Progenitor cell of endocrine pancreas (in vitro differentiated cells): Measurements from ENCODE around the gene SMPDL3A. TPM values are rescaled to one million over a fixed set of nuclear protein-coding genes. Genes with fewer than 3 reads are reported as not detected.

Experiments
- DNase-seq: peaks from one replicate; pipeline ENCODE4 v3.0.0; 2021; ENCODE audit warnings: low spot score; ENCODE audit not compliant: unreplicated experiment
- H3K27ac Mint-ChIP-seq: 2 replicates; pipeline ENCODE4 v1.8.0; 2021; ENCODE audit warnings: mild to moderate bottlenecking, moderate library complexity, mixed read lengths
- H3K27me3 Mint-ChIP-seq: 2 replicates; pipeline ENCODE4 v1.8.0; 2021; ENCODE audit warnings: mixed read lengths
- H3K36me3 Mint-ChIP-seq: 2 replicates; pipeline ENCODE4 v1.8.0; 2022; ENCODE audit warnings: mixed read lengths; ENCODE audit not compliant: insufficient read depth
- H3K4me1 Mint-ChIP-seq: 2 replicates; pipeline ENCODE4 v1.8.0; 2021; ENCODE audit warnings: low read depth, mixed read lengths
- H3K4me3 Mint-ChIP-seq: 2 replicates; pipeline ENCODE4 v1.8.0; 2021; ENCODE audit warnings: low read depth, mild to moderate bottlenecking, moderate library complexity, mixed read lengths
- H3K9me3 Mint-ChIP-seq: 2 replicates; pipeline ENCODE4 v1.8.0; 2021; ENCODE audit warnings: low read depth, mixed read lengths
- total RNA-seq: library from RNA; stranded (reverse); gene quantifications from 2 replicates; pipeline ENCODE4 v1.2.1, GENCODE V29; 2021
- TF ChIP-seq, protein P1 (sequence below): fragments of 200-600 bp; sonication (generic); IDR thresholded peaks from one replicate; pipeline ENCODE4 v1.5.0; 2021; ENCODE audit warnings: antibody characterized with exemption, mild to moderate bottlenecking; ENCODE audit not compliant: unreplicated experiment

Gene SMPDL3A
- total RNA-seq, 1 donor from 2014 or later: 8.6 TPM

DNA sequence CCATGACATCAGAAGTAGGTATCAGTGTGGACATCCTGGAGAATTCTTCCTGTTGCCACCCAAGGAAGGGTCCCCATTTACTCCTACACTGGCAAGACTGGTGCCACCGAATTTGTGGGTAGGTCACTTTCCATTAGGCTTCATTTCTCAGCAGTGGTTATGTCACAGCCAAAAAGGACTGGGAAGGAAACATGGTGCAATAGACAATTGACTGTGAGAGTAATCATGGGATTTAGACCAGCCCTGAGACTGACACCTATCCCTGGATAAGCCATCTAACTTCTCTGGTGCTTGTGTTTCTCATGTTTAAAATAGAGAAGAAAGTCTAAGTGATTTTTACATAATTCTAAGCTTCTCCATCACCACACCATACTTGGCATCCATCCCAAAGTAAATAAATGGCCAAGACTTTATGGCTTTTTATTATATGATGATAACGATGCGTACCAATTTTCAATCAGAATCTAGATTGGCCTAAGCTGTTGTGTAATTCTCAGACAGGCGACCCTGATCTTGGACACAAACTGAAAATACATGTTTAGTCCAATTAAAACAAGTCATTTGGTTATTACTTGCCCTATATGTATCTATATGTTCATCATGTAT lies 10.2 kb downstream of the SMPDL3A start:
- DNase-seq: no peak
- peaks cover 48% of the 10 kb centered on the region for H3K4me1 Mint-ChIP-seq
- H3K27me3 Mint-ChIP-seq: no peaks in the 10 kb centered on the region
- peaks cover 2% of the 10 kb centered on the region for H3K36me3 Mint-ChIP-seq
- H3K27ac Mint-ChIP-seq: peak overlapping the region; percentile 85
- H3K9me3 Mint-ChIP-seq: no peaks in the 10 kb centered on the region
- no peak overlapping the region for H3K4me3 Mint-ChIP-seq
- TF ChIP-seq, protein P1, sequence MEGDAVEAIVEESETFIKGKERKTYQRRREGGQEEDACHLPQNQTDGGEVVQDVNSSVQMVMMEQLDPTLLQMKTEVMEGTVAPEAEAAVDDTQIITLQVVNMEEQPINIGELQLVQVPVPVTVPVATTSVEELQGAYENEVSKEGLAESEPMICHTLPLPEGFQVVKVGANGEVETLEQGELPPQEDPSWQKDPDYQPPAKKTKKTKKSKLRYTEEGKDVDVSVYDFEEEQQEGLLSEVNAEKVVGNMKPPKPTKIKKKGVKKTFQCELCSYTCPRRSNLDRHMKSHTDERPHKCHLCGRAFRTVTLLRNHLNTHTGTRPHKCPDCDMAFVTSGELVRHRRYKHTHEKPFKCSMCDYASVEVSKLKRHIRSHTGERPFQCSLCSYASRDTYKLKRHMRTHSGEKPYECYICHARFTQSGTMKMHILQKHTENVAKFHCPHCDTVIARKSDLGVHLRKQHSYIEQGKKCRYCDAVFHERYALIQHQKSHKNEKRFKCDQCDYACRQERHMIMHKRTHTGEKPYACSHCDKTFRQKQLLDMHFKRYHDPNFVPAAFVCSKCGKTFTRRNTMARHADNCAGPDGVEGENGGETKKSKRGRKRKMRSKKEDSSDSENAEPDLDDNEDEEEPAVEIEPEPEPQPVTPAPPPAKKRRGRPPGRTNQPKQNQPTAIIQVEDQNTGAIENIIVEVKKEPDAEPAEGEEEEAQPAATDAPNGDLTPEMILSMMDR: no peak

DNA sequence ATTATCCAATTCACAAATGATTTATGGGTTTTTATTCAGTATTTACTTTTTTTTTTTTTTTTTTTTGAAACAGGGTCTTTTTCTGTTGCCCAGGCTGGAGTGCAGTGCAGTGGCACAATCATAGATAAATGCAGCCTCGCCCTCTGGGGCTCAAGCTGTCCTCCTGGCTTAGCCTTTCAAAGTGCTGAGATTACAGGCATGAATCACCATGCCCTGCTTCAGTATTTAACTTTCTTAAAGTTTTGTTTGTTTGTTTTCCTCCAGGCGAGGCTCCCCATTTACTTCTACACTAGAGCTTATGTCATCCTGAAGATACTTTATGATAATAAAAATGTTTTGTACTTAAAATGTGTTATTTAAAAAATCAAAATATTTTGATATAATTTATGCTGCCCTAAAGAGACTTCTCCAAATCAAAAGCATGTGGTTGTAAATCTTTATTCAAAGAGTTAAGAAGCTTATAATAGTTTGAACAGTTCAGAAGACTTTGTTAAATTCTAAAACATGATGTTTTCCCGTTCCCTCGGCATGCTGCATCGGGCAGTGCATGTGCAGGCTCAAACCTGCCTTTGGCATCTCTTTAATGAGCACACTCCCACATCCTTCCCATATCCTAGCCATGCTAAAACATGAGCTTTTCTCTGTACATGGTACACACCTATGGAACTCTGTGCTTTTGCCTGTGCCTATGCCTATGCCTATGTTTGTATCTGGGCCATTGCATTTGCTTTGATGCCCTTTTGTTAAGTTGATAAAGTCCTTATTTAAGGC lies 11.0 kb downstream of the SMPDL3A start:
- Mint-ChIP-seq H3K36me3 (peaks cover 2% of the 10 kb centered on the region), H3K4me1 (peaks cover 48% of the 10 kb centered on the region), H3K9me3 (no peaks in the 10 kb centered on the region), H3K27ac (peak overlapping the region; percentile 2), H3K4me3 (no peak overlapping the region), H3K27me3 (no peaks in the 10 kb centered on the region)
- TF ChIP-seq, protein P1: no peak
- no peak for DNase-seq

DNA sequence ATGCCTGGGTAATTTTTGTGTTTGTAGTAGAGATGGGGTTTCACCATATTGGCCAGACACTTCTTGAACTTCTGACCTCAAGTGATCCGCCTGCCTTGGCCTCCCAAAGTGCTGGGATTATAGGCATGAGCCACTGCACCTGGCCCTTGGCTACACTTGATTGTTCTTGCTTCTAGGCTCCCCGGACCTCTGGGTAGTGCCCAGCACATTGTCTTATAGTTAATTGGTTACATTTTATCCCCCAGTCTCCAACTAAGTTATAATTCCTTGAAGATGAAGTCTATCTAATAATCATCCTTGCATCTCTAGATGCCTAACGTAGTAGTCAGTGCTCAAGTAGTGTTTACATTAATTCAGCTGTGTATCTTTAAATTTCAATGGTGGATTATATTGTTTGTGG lies 11.8 kb downstream of the SMPDL3A start:
- H3K27ac Mint-ChIP-seq: peak overlapping the region; percentile 2
- H3K36me3 Mint-ChIP-seq: peaks cover 2% of the 10 kb centered on the region
- no peaks in the 10 kb centered on the region for H3K27me3 Mint-ChIP-seq
- no peaks in the 10 kb centered on the region for H3K9me3 Mint-ChIP-seq
- TF ChIP-seq, protein P1: no peak
- no peak overlapping the region for H3K4me3 Mint-ChIP-seq
- no peak for DNase-seq
- peaks cover 48% of the 10 kb centered on the region for H3K4me1 Mint-ChIP-seq

DNA sequence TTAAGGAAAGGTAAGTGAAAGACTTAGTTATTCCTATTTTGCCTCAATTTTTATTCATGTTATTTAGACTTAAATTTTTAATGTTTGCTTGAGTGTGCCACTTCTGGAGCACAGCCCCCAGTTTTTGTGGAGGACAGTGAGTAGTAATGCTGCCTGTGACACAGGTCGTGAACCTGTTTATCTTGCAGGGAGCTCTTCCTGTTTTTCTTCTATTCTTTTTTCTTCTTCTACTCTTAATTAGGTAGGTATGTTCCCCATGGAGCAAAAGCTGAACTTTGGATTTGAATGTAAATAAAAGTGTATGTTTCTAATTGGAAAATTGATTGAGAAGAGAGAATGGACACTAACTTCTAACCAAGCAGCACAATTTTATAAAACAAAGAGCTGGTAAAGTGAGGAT lies 12.3 kb downstream of the SMPDL3A start:
- Mint-ChIP-seq H3K36me3 (peaks cover 2% of the 10 kb centered on the region), H3K27ac (no peak overlapping the region), H3K4me3 (no peak overlapping the region), H3K4me1 (peaks cover 48% of the 10 kb centered on the region), H3K27me3 (no peaks in the 10 kb centered on the region), H3K9me3 (no peaks in the 10 kb centered on the region)
- DNase-seq: no peak
- TF ChIP-seq, protein P1: no peak

DNA sequence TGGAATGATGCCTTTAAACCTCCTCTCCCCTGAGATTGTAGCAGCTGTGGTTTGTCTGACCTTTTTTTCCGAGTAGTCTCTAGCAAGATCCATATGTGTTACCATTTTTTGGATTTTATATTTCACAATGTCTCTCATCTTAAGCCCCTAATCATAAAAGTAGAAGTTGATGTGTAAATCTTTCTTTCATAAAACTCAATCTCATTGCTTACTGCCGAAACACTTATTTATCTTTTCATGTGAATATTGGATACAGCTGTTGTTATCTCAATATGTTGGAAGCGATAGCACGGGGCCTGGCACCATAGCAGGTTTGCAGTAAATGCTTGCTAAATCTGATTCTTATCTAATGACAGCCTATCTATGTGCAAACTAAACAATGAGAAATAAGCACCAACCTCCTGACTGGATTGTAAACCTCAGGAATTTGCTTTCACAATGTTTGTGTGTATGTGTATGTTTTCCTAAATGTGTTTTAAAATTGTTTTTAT lies 14.2 kb downstream of the SMPDL3A start:
- DNase-seq: no peak
- Mint-ChIP-seq H3K4me3 (no peak overlapping the region), H3K9me3 (no peaks in the 10 kb centered on the region), H3K27me3 (no peaks in the 10 kb centered on the region), H3K27ac (no peak overlapping the region), H3K4me1 (peaks cover 38% of the 10 kb centered on the region), H3K36me3 (peaks cover 2% of the 10 kb centered on the region)
- TF ChIP-seq, protein P1: no peak
